IPS-15b (cell line): ENCODE data around the gene DDX39B.

ENCODE experiments used
- H3K27me3 ChIP-seq: one replicate; pipeline ENCODE4 v1.6.1; 2013; ENCODE audit warnings: low read length; ENCODE audit not compliant: control insufficient read depth, insufficient read depth
- H3K36me3 ChIP-seq: one replicate; pipeline ENCODE4 v1.6.1; 2013; ENCODE audit warnings: low read length; ENCODE audit not compliant: control insufficient read depth, insufficient read depth
- H3K4me1 ChIP-seq: one replicate; pipeline ENCODE4 v1.6.1; 2013; ENCODE audit warnings: mild to moderate bottlenecking, low read length; ENCODE audit not compliant: control insufficient read depth, insufficient read depth
- H3K4me3 ChIP-seq: one replicate; pipeline ENCODE4 v1.5.1; 2013; ENCODE audit warnings: low read depth, low read length
- H3K9ac ChIP-seq: one replicate; pipeline ENCODE4 v1.6.1; 2013; ENCODE audit warnings: low read depth, mild to moderate bottlenecking, low read length
- H3K9me3 ChIP-seq: one replicate; pipeline ENCODE4 v1.6.1; 2013; ENCODE audit warnings: mild to moderate bottlenecking, low read length; ENCODE audit not compliant: control insufficient read depth, insufficient read depth

The DDX39B gene

GRCh38 chr6:31483392-31483791, 58.4 kb downstream of the DDX39B start:
- H3K4me1 ChIP-seq, result no peaks in the 10 kb centered on the region
- peaks cover 2% of the 10 kb centered on the region for H3K27me3 ChIP-seq
- H3K9me3 ChIP-seq, result no peaks in the 10 kb centered on the region
- H3K9ac ChIP-seq, result no peak overlapping the region
- no peaks in the 10 kb centered on the region for H3K36me3 ChIP-seq
- no peak overlapping the region for H3K4me3 ChIP-seq

- peaks cover 2% of the 10 kb centered on the region for H3K27me3 ChIP-seq
- no peaks in the 10 kb centered on the region for H3K4me1 ChIP-seq
- no peaks in the 10 kb centered on the region for H3K9me3 ChIP-seq
- no peak overlapping the region for H3K9ac ChIP-seq
- no peak overlapping the region for H3K4me3 ChIP-seq
- H3K36me3 ChIP-seq, result no peaks in the 10 kb centered on the region
Observed at GRCh38 chr6:31480574-31480973, 61.2 kb downstream of the DDX39B start.
